Ascending aorta (tissue), 2 donors: Measurements from ENCODE around the gene GINS3. TPM values are rescaled to one million over a fixed set of nuclear protein-coding genes. Genes with fewer than 3 reads are reported as not detected.

Source experiments
- DNase-seq, 2 donors: peaks; one replicate each; pipeline ENCODE4 v3.0.0-alpha.2; 2019; ENCODE audit warnings: low spot score in 2 of 2
- H3K27ac ChIP-seq, 2 donors: fragments of 200-600 bp; sonication (generic); one replicate each; pipeline ENCODE4 v1.5.1; 2016 to 2017; ENCODE audit warnings: mild to moderate bottlenecking in 1 of 2
- H3K27me3 ChIP-seq: fragments of 200-600 bp; sonication (generic); one replicate; pipeline ENCODE4 v1.5.1; 2017
- H3K36me3 ChIP-seq, 2 donors: fragments of 200-600 bp; sonication (generic); one replicate each; pipeline ENCODE4 v1.5.1; 2016
- H3K4me1 ChIP-seq, 2 donors: fragments of 200-600 bp; sonication (generic); one replicate each; pipeline ENCODE4 v1.5.1; 2016 to 2017; ENCODE audit warnings: mild to moderate bottlenecking in 1 of 2
- H3K4me3 ChIP-seq, 2 donors: fragments of 200-600 bp; sonication (generic); one replicate each; pipeline ENCODE4 v1.5.1; 2016 to 2017; ENCODE audit warnings: mild to moderate bottlenecking in 1 of 2
- H3K9me3 ChIP-seq, 2 donors: fragments of 200-600 bp; sonication (generic); one replicate each; pipeline ENCODE4 v1.5.1; 2016
- CTCF ChIP-seq, 3 experiments: fragments of 200-600 bp in 2 of 3; fragments of 450-650 bp in 1 of 3; sonication (generic) in 2 of 3; IDR thresholded peaks; one replicate each; pipeline ENCODE4 v1.5.1; 2016 to 2019; ENCODE audit warnings: antibody characterized with exemption in 3 of 3, mild to moderate bottlenecking in 1 of 3, moderate library complexity in 1 of 3
- intact Hi-C: fragments of 100-400 bp; cut with DNase I; formaldehyde crosslinking; loops from one replicate; pipeline ENCODE4 v1.15.1; 2023
- total RNA-seq: library from RNA; depleted of rRNA; stranded (reverse); fragments of >200 nt; gene quantifications from one replicate; pipeline ENCODE4 v1.1.0, GENCODE V29; 2016

The GINS3 gene
- total RNA-seq, 1 donor from 2014 or later: 21.8 TPM

GRCh38 chr16:58435779-58436178 is 43.5 kb downstream of the GINS3 start:
- no peak overlapping the region for H3K4me3 ChIP-seq
- TF ChIP-seq CTCF (IDR thresholded peaks at IDR 0.05): no peak
- intact Hi-C loops: no loop called here
- no peaks in the 10 kb centered on the region for H3K4me1 ChIP-seq
- no peaks in the 10 kb centered on the region for H3K36me3 ChIP-seq
- DNase-seq: no peak
- H3K9me3 ChIP-seq: no peaks in the 10 kb centered on the region
- no peak overlapping the region for H3K27ac ChIP-seq
- no peaks in the 10 kb centered on the region for H3K27me3 ChIP-seq

GRCh38 chr16:58440131-58440530 is 47.9 kb downstream of the GINS3 start:
- Histone ChIP-seq H3K36me3 (no peaks in the 10 kb centered on the region), H3K4me3 (no peak overlapping the region), H3K9me3 (no peaks in the 10 kb centered on the region), H3K27me3 (no peaks in the 10 kb centered on the region), H3K4me1 (no peaks in the 10 kb centered on the region), H3K27ac (no peak overlapping the region)
- TF ChIP-seq CTCF (IDR thresholded peaks at IDR 0.05): no peak
- no peak for DNase-seq
- intact Hi-C loops: no loop called here

- Histone ChIP-seq H3K4me3 (no peak overlapping the region), H3K27me3 (no peaks in the 10 kb centered on the region), H3K36me3 (no peaks in the 10 kb centered on the region), H3K9me3 (no peaks in the 10 kb centered on the region), H3K27ac (no peak overlapping the region), H3K4me1 (no peaks in the 10 kb centered on the region)
- intact Hi-C loops: no loop called here
- no peak for DNase-seq
- TF ChIP-seq CTCF (IDR thresholded peaks at IDR 0.05): no peak
Observed at GRCh38 chr16:58442547-58442946, 50.3 kb downstream of the GINS3 start.

- Histone ChIP-seq H3K4me3 (no peak overlapping the region), H3K27me3 (no peaks in the 10 kb centered on the region), H3K27ac (no peak overlapping the region), H3K9me3 (no peaks in the 10 kb centered on the region), H3K4me1 (no peaks in the 10 kb centered on the region), H3K36me3 (no peaks in the 10 kb centered on the region)
- DNase-seq: no peak
- no peak for TF ChIP-seq CTCF (IDR thresholded peaks at IDR 0.05)
- intact Hi-C loops: no loop called here
Observed at GRCh38 chr16:58443783-58444182, 51.5 kb downstream of the GINS3 start.

GRCh38 chr16:58444265-58444664 is 52.0 kb downstream of the GINS3 start:
- no peak for TF ChIP-seq CTCF (IDR thresholded peaks at IDR 0.05)
- DNase-seq: no peak
- Histone ChIP-seq H3K36me3 (no peaks in the 10 kb centered on the region), H3K9me3 (no peaks in the 10 kb centered on the region), H3K27me3 (no peaks in the 10 kb centered on the region), H3K27ac (no peak overlapping the region), H3K4me3 (no peak overlapping the region), H3K4me1 (no peaks in the 10 kb centered on the region)
- intact Hi-C loops: no loop called here

- H3K27me3 ChIP-seq: no peaks in the 10 kb centered on the region
- TF ChIP-seq CTCF (IDR thresholded peaks at IDR 0.05): no peak
- H3K27ac ChIP-seq: no peak overlapping the region
- H3K36me3 ChIP-seq: no peaks in the 10 kb centered on the region
- no peaks in the 10 kb centered on the region for H3K4me1 ChIP-seq
- H3K9me3 ChIP-seq: no peaks in the 10 kb centered on the region
- H3K4me3 ChIP-seq: no peak overlapping the region
- DNase-seq: no peak
- intact Hi-C loops: no loop called here
Observed at GRCh38 chr16:58448890-58449289, 56.6 kb downstream of the GINS3 start.
